GM18511 (cell line): Measurements from ENCODE around the gene CLDN5.
"Not testable (repeated sequence)": the region's sequence is repeated elsewhere in the genome, so short reads cannot be mapped to it uniquely, and the experiment has no call there.

Source experiments
- ATAC-seq: cut with Tn5 transposase; IDR thresholded peaks from one replicate; pipeline ENCODE4 v1.9.1; 2021; ENCODE audit warnings: mild to moderate bottlenecking, moderate library complexity; ENCODE audit not compliant: unreplicated experiment

CLDN5 gene

GRCh38 chr22:19548964-19549363, 24.8 kb upstream of the CLDN5 start:
- no peak for ATAC-seq

DNA sequence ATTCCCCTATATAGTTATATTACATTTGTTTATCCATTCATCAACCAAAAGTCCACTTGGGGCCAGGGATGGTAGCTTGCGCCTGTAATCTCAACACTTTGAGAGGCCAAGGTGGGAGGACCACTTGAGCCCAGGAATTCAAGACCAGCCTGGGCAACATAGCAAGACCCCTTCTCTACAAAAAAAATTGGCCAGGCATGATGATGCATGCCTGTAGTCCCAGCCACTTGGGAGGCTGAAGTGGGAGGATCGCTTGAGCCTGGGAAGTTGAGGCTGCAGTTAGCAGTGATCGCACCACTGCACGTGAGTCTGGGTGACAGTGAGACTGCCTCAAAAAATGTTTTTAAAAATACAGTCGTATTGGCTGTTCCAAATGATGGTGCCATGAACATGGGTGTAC, 24.2 kb upstream of the CLDN5 start:
- not testable (repeated sequence) for ATAC-seq

- no peak for ATAC-seq
Observed at GRCh38 chr22:19547620-19548019, 23.4 kb upstream of the CLDN5 start.

GRCh38 chr22:19546680-19547079, 22.5 kb upstream of the CLDN5 start:
- no peak for ATAC-seq

- ATAC-seq: no peak
Observed at GRCh38 chr22:19545935-19546207, 21.7 kb upstream of the CLDN5 start.

- no peak for ATAC-seq
Observed at GRCh38 chr22:19543970-19544708, 19.9 kb upstream of the CLDN5 start.

DNA sequence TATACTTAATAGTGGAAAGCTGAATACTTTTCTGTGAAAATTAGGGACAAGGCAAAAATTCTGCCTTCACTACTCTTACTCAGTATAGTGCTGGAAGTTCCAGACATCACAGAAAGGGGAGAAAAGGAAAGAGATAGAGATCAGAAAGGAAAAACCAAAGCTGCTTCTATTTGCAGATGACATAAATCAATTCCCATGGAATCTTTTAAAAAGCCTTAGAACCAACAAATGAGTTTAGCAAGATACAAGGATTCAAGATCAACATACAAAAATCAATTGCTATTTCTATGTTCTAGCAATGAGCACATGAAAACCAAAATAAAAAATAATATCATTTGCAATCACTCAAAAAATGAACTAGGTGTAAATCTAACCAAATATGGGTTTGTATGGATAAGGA, 16.2 kb upstream of the CLDN5 start:
- ATAC-seq: no peak

DNA sequence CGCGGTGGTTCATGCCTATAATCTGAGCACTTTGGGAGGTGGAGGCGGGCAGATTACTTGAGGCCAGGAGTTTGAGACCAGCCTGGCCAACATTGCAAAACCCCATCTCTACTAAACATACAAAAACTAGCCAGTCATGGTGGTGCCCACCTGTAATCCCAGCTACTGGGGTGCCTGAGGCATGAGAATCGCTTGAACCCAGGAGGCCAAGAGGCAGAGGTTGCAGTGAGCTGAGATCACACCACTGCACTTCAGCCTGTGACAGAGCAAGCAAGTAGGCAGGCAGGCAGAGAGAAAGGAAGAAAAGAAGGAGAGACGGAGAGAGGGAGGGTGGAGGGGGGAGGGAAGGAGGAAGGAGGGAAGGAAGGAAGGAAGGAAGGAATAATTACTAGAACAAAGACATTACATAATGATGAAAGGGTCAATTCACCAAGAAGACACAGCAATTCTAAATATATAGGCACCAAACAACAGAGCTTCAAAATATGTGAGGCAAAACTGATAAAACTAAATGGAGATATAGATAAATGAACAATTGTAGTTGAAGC, 13.8 kb upstream of the CLDN5 start:
- no peak for ATAC-seq

DNA sequence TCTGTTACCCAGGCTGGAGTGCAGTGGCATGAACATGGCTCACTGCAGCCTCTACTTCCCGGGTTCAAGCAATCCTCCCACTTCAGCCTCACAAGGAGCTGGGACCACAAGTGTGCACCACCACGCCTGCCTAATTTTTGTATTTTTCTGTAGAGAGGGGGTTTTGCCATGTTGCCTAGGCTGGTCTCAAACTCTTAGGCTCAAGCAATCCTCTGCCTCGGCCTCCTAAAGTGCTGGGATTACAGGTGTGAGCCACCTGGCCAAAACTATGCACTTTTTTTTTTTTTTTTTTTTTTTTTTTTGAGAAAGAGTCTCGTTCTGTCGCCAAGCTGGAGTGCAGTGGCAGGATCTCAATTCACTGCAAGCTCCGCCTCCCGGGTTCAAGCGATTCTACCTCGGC, 12.4 kb upstream of the CLDN5 start:
- ATAC-seq: no peak

DNA sequence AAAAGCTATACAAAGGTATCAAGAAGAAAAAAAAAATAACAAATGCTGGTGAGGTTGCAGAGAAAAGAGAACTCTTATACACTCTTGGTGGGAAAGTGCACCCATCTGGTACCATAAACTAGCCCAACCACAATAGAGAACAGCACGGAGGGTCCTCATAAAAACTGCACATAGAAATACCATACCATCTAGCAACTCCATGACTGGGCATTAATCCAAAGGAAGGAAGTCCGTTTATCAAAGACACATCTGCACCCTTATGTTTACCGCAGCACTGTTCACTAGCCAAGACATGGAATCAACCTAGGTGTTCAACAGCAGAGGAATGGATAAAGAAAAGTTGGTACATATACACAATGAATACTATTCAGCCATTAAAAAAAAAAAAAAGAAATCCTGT, 10.8 kb upstream of the CLDN5 start:
- ATAC-seq: no peak

DNA sequence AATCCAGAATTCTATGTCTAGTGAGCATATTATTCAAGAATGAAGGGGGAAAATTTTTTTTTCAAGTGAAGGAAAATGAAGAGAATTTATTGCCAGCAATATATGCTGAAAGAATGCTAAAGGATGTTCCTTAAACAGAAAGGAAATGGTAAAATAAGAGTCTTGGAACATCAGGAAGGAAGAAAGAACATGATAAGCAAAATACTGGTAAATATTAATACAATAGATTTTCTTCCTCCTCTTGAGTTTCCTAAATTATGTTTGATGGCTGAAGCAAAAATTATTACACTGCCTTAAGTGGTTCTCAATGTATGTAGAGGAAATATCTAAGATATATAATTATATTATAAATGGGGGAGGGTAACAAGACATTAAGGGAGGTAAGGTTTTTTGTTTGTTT, 9.6 kb upstream of the CLDN5 start:
- ATAC-seq: no peak

DNA sequence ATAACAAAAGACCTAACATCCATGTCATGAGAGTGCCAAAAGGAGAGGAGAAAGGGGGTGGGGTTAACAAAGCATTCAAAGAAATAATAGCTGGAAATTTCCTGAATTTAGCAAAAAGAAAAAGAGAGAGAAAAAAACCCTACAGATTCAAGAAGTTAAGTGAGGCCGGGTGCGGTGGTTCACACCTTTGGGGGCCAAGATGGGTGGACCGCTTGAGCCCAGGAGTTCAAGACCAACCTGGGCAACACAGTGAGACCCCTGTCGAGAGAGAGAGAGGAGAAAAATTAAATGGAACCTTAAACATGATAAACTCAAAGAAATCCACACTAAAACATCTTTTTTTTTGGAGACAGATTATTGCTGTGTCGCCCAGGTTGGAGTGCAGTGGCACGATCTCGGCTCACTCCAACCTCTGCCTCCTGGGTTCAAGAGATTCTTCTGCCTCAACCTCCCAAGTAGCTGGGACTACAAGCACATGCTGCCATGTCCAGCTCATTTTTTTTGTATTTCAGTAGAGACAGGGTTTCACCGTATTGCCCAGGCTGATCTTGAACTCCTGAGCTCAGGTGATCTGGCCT, 8.9 kb upstream of the CLDN5 start:
- ATAC-seq: no peak

GRCh38 chr22:19531327-19531726, 7.1 kb upstream of the CLDN5 start:
- not testable (repeated sequence) for ATAC-seq

DNA sequence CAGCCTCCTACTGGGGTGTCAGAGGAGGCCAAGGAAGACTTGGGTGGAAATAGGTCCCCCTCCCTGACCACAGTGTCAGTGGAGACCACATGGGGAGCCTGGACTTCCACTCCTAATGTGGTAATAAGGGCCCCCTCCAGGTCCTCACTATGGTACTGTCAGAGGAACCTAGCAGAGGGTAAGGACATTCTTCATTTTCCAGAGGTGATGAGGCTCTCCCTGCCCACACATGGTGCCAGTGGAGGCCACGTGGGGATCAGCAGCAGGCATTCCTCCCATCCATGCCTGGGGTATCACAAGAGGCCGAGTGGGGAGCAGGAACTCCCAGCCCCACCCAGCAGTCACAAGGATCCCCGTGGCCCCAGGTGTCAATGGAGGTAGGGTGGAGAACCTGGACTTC, 6.5 kb upstream of the CLDN5 start:
- ATAC-seq: no peak

DNA sequence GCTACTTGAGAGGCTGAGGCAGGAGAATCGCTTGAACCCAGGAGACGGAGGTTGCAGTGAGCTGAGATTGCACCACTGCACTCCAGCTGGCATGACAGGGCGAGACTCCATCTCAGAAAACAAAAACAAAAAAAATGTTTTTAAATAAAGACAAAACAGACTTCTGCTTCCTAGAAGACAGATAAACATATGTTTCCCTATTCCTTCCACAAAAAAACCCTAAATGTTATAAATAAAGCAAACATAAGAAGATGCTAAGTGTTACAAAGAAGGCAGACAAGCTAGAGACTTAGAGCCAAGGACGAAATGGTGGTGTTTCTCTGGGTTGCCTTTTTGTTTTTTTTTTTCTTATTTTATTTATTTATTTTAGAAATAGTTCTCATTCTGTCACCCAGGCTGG, 5.6 kb upstream of the CLDN5 start:
- ATAC-seq: no peak

GRCh38 chr22:19527861-19528417, 3.7 kb upstream of the CLDN5 start:
- no peak for ATAC-seq

- no peak for ATAC-seq
Observed at GRCh38 chr22:19527321-19527721, 3.1 kb upstream of the CLDN5 start.

- no peak for ATAC-seq
Observed at GRCh38 chr22:19526702-19527111, 2.5 kb upstream of the CLDN5 start.

- no peak for ATAC-seq
Observed at GRCh38 chr22:19526076-19526701, 2.0 kb upstream of the CLDN5 start.

- ATAC-seq: no peak
Observed at GRCh38 chr22:19525666-19526065, 1.5 kb upstream of the CLDN5 start.

GRCh38 chr22:19525116-19525660, 978 bp upstream of the CLDN5 start:
- no peak for ATAC-seq
